ENCODE measurements around the gene VGLL4.

DNA sequence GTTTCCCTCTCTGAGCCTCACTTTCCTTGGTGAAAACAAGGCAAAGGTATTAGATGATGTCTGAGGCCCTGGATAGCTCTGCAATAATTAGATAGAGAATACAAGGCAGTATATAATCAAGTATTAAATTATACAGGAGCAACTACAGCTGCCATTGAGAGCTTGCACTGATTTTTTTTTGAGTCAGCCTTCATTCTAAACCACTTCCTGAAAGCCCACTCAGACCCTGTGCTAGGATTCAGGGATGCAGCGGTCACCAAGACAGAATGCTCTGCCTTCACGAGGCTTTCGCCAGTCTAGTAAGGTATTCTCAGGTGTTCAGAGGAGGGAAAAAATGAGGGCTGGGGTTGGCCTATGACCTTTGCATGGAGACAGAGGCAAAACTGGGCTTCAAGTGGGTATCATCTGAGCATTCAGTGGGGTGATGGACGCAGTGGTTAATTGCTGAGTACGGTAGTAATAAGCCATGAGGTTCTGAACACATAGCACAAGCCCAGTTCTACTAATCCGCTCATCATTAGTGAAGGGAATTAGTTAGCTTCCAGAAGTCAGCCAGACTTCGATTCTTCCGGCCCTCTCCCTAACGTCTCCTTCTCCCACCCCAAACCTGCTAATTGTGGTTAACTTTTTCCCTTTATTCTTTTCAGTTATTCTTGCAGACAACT, 3.6 kb downstream of the VGLL4 start:
- TF ChIP-seq HMGXB4 (CRISPR knock-in tag; IDR thresholded peaks at IDR 0.05): no peak
- no peak for TF ChIP-seq CTCF (IDR thresholded peaks at IDR 0.05)
- TF ChIP-seq PREB (CRISPR knock-in tag; IDR thresholded peaks at IDR 0.05; ENCODE audit: borderline replicate concordance): no peak
- no peak for TF ChIP-seq RELA (CRISPR knock-in tag; IDR thresholded peaks at IDR 0.05; ENCODE audit: borderline replicate concordance)
- no peak for TF ChIP-seq TP53 (CRISPR knock-in tag; IDR thresholded peaks at IDR 0.05)
- TF ChIP-seq CREB1 (CRISPR knock-in tag; IDR thresholded peaks at IDR 0.05): no peak

Measured in WTC11 (cell line).